Left ventricle myocardium inferior (tissue), 1 donor: ENCODE results near the gene FRMD1. TPM values are rescaled to one million over a fixed set of nuclear protein-coding genes. Genes with fewer than 3 reads are reported as not detected.

Experiments used
- DNase-seq: peaks from one replicate; pipeline ENCODE4 v3.0.0-alpha.2; 2020
- H3K27ac ChIP-seq: fragments of 200-600 bp; replicated peaks from 2 replicates; pipeline ENCODE4 v1.8.0; 2021
- H3K27me3 ChIP-seq: fragments of 200-600 bp; 2 replicates; pipeline ENCODE4 v1.8.0; 2021; ENCODE audit warnings: low read depth
- H3K36me3 ChIP-seq: fragments of 200-600 bp; 2 replicates; pipeline ENCODE4 v1.8.0; 2021
- H3K4me1 ChIP-seq: fragments of 200-600 bp; 2 replicates; pipeline ENCODE4 v1.8.0; 2021
- H3K4me3 ChIP-seq: fragments of 200-600 bp; 2 replicates; pipeline ENCODE4 v1.8.0; 2021; ENCODE audit warnings: mild to moderate bottlenecking, moderate library complexity
- H3K9me3 ChIP-seq: fragments of 200-600 bp; replicated peaks from 2 replicates; pipeline ENCODE4 v1.8.0; 2021
- intact Hi-C: fragments of 100-400 bp; cut with micrococcal nuclease; formaldehyde crosslinking; loops from one replicate; pipeline ENCODE4 v1.11.0; 2022
- total RNA-seq: library from RNA; stranded (reverse); fragmentation: NEBNext Ultra II Directional; extraction: Animal tissue kit (Norgen Biotek cat#: 25700); gene quantifications from one replicate; pipeline ENCODE4 v1.2.1, GENCODE V29; 2021
- TF ChIP-seq, protein P1 (sequence below): fragments of 200-600 bp; IDR thresholded peaks from 2 replicates; pipeline ENCODE4 v1.8.0; 2021; ENCODE audit warnings: antibody characterized with exemption, mild to moderate bottlenecking, borderline replicate concordance
- donor health status: DM: no; HTN: yes; CAD: no; lungs with severe emphysema.

Gene FRMD1
- total RNA-seq, 1 donor from 2014 or later: 0.16 TPM

DNA sequence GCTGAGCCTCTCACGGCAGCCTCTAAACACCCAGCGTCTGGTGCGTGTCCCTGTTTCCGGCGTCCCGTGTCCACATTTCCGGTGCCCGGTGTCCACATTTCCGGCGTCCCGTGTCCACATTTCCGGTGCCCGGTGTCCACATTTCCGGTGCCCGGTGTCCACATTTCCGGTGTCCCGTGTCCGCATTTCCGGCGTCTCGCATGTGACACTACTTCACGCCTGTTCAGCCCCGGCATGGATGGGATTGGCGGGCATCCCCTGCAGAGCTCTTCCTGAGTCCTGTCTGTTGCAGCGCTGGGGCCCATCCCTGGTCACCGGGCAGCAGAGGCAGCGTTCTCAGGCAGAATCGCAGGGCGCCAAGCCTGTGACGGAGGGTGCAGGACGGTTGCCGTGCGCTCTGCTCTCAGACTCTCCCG, 3.2 kb downstream of the FRMD1 start:
- TF ChIP-seq, protein P1, sequence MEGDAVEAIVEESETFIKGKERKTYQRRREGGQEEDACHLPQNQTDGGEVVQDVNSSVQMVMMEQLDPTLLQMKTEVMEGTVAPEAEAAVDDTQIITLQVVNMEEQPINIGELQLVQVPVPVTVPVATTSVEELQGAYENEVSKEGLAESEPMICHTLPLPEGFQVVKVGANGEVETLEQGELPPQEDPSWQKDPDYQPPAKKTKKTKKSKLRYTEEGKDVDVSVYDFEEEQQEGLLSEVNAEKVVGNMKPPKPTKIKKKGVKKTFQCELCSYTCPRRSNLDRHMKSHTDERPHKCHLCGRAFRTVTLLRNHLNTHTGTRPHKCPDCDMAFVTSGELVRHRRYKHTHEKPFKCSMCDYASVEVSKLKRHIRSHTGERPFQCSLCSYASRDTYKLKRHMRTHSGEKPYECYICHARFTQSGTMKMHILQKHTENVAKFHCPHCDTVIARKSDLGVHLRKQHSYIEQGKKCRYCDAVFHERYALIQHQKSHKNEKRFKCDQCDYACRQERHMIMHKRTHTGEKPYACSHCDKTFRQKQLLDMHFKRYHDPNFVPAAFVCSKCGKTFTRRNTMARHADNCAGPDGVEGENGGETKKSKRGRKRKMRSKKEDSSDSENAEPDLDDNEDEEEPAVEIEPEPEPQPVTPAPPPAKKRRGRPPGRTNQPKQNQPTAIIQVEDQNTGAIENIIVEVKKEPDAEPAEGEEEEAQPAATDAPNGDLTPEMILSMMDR: no peak
- H3K9me3 ChIP-seq: no peaks in the 10 kb centered on the region
- no peak for DNase-seq
- no peak overlapping the region for H3K27ac ChIP-seq
- intact Hi-C loops: no loop called here
- no peaks in the 10 kb centered on the region for H3K36me3 ChIP-seq
- no peak overlapping the region for H3K4me3 ChIP-seq
- H3K27me3 ChIP-seq: no peaks in the 10 kb centered on the region
- peaks cover 11% of the 10 kb centered on the region for H3K4me1 ChIP-seq

DNA sequence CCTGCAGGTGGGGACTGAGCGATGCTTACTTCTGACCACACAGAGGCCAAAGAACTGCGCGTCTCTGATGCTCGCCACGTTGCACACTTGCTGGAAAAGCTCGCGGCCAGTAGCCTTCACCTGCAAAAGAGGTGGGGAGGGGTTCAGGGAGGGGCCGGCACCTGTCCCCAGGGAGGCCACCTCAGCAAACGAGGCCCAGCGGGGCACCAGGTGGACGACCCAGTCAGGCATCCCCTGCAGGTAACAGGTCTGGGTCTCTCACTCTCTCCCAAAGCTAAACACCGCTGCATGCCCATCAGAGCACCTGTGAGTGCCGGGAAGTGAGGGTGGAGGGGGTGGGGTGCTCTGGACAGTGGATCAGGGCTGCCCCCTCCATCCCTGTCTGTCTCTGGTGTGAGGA, 3.8 kb downstream of the FRMD1 start:
- intact Hi-C loops: no loop called here
- Histone ChIP-seq H3K36me3 (no peaks in the 10 kb centered on the region), H3K4me1 (peaks cover 11% of the 10 kb centered on the region), H3K9me3 (no peaks in the 10 kb centered on the region), H3K27ac (no peak overlapping the region), H3K27me3 (no peaks in the 10 kb centered on the region), H3K4me3 (no peak overlapping the region)
- TF ChIP-seq, protein P1: no peak
- DNase-seq: no peak

DNA sequence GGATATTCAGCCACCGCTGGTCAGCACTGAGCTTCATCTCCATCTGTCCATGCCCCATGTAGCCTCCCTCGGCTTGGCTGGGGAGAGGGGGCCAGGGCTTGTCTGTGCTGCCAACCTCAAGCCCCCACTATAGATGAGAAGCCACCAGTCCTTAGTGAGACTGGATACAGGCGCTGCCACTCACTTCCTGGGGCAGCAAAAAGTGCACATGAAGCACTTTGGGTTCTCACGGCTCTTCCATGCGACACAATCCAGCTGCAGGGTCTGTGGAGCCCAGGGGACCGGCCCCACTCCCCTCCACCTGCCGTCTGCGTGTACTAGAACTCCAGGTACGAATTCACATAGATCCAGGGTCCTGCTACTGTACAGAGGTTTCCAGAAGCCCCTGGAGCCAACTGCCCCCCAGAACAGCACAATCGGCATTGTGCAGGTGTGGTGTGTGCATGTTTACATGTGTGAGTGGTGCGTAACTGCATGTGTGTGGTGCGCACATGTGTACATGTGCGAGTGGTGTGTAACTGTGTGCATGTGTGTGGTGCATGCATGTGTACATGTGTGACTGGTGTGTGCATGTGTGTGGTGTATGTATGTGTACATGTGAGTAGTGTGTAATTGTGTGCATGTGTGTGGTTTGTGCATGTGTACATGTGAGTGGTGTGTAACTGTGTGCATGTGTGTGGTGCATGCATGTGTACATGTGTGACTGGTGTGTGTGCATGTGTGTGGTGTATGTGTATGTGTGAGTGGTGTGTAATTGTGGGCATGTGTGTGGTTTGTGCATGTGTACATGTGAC, 4.9 kb downstream of the FRMD1 start:
- TF ChIP-seq, protein P1: no peak
- H3K27ac ChIP-seq: no peak overlapping the region
- no peak for DNase-seq

DNA sequence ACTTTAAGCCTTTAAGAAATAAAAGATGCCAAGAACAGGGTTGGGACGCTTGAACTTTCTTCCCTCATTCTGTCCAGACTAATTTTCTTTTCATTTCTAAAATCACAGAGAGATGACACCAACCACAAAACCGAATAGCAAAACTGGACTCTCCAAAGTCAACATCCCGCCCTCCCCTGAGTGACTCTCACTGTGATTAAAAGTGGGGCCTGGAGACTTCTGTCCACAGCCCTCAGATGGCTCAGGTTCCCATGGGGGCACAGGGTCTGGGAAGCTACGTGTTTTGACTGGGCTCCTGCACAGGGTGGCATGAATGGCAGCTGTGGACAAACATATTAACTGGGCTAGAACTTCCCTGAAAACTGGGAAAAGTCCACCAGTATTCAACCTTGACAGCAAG, 6.3 kb downstream of the FRMD1 start:
- intact Hi-C loops: no loop called here
- TF ChIP-seq, protein P1: no peak
- no peak overlapping the region for H3K27ac ChIP-seq
- H3K27me3 ChIP-seq: no peaks in the 10 kb centered on the region
- H3K9me3 ChIP-seq: no peaks in the 10 kb centered on the region
- no peak for DNase-seq
- H3K36me3 ChIP-seq: no peaks in the 10 kb centered on the region
- no peaks in the 10 kb centered on the region for H3K4me1 ChIP-seq
- no peak overlapping the region for H3K4me3 ChIP-seq

More for the DNA sequence above, 4.9 kb downstream of the FRMD1 start:
- Histone ChIP-seq H3K4me1 (peaks cover 5% of the 10 kb centered on the region), H3K27me3 (no peaks in the 10 kb centered on the region), H3K9me3 (no peaks in the 10 kb centered on the region), H3K36me3 (no peaks in the 10 kb centered on the region), H3K4me3 (no peak overlapping the region)
- intact Hi-C loops: no loop called here

DNA sequence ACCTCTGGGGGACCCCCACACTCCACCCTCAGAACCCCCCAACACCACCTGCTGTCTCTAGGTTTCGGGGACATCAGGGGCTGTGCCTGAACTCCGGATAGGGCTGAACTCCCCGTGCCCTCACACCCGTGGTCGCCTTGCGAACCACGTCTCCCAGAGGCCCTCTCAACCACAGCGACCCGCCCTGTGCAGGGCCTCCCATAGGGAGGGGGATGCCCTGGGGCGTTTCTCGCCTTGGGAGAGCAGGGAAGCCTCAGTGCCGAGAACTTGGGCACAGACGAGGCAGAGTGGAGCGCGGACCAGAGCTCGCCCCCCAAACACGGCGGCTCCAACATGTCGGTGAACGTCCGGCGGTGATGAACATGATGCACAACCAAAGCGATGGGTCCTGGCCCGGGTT, 6.8 kb downstream of the FRMD1 start:
- no peak overlapping the region for H3K27ac ChIP-seq
- intact Hi-C loops: no loop called here
- DNase-seq: no peak
- H3K27me3 ChIP-seq: no peaks in the 10 kb centered on the region
- H3K4me3 ChIP-seq: no peak overlapping the region
- H3K4me1 ChIP-seq: no peaks in the 10 kb centered on the region
- H3K36me3 ChIP-seq: no peaks in the 10 kb centered on the region
- TF ChIP-seq, protein P1: no peak
- H3K9me3 ChIP-seq: no peaks in the 10 kb centered on the region
